ENCODE data around the gene HDGF. TPM values are rescaled to one million over a fixed set of nuclear protein-coding genes. Genes with fewer than 3 reads are reported as not detected.

Gene HDGF
- total and polyA plus RNA-seq, 9 of the 15 experiments (the other 6 are each of a cell fraction or from before 2014, with no cell fraction given) = 38.8 to 601 (median 400) TPM

GRCh38 chr1:156744344-156744743, 7.1 kb downstream of the HDGF start (continued):
- no peak for TF ChIP-seq REST (IDR thresholded peaks at IDR 0.05; ENCODE audit: borderline replicate concordance)
- TF ChIP-seq REST (CRISPR knock-in tag; IDR thresholded peaks at IDR 0.05; ENCODE audit: low read depth) = no peak
- no peak for TF ChIP-seq E2F3 (CRISPR knock-in tag; IDR thresholded peaks at IDR 0.05)
- no peak for TF ChIP-seq PRPF4 (IDR thresholded peaks at IDR 0.05; ENCODE audit: insufficient read depth, low read depth, low read length, poor library complexity, severe bottlenecking)
- TF ChIP-seq MEF2D (tag; conservative IDR thresholded peaks at IDR 0.05; ENCODE audit: low read depth) = no peak
- TF ChIP-seq ZBTB26 (CRISPR knock-in tag; IDR thresholded peaks at IDR 0.05) = no peak
- TF ChIP-seq KDM2B (CRISPR knock-in tag; IDR thresholded peaks at IDR 0.05) = no peak
- no peak for TF ChIP-seq ZNF175 (CRISPR knock-in tag; IDR thresholded peaks at IDR 0.05; ENCODE audit: low read depth)

Data from K562 (cell line).